ENCODE results near the gene ANKIB1. TPM values are rescaled to one million over a fixed set of nuclear protein-coding genes. Genes with fewer than 3 reads are reported as not detected.

The ANKIB1 gene
- total RNA-seq, 1 experiment from 2014 or later, result 57.2 TPM

DNA sequence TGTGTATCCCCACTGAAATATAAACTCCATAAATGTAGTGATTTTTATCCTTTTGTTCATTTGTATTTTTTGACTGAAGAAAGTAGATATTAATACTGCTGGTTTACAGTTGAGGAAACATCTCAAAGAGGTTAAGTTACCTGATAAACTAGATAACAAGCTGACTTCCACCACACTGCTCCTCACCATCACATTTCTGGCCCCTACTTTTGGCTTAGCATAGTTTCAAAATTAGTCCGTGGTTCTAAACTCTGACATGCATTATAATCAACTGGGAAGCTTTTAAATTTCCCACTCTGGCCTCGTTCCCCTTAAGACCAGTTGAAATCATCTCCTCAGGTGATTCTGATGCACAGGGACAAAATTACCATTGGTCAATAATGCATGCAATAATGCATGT lies 43.5 kb downstream of the ANKIB1 start:
- H3K9me3 ChIP-seq, result no peaks in the 10 kb centered on the region; the same call in 1 of the 2 replicates
- H3K4me3 ChIP-seq (ENCODE audit: low read depth, low read length), result no peak overlapping the region
- H3K27me3 ChIP-seq (replicated peaks; ENCODE audit: control insufficient read depth, insufficient read depth, low read length), result no peaks in the 10 kb centered on the region
- CTCF ChIA-PET, result no interaction called here
- intact Hi-C loops (cut with micrococcal nuclease; ENCODE audit: unreplicated experiment), result no loop called here
- TF ChIP-seq, protein P1, sequence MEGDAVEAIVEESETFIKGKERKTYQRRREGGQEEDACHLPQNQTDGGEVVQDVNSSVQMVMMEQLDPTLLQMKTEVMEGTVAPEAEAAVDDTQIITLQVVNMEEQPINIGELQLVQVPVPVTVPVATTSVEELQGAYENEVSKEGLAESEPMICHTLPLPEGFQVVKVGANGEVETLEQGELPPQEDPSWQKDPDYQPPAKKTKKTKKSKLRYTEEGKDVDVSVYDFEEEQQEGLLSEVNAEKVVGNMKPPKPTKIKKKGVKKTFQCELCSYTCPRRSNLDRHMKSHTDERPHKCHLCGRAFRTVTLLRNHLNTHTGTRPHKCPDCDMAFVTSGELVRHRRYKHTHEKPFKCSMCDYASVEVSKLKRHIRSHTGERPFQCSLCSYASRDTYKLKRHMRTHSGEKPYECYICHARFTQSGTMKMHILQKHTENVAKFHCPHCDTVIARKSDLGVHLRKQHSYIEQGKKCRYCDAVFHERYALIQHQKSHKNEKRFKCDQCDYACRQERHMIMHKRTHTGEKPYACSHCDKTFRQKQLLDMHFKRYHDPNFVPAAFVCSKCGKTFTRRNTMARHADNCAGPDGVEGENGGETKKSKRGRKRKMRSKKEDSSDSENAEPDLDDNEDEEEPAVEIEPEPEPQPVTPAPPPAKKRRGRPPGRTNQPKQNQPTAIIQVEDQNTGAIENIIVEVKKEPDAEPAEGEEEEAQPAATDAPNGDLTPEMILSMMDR (IDR thresholded peaks at IDR 0.05; ENCODE audit: insufficient read depth in 1 of 2, low read depth in 1 of 2, low read length in 1 of 2, severe bottlenecking in 1 of 2, unreplicated experiment in 1 of 2), result no peak
- Mint-ChIP-seq H3K27me3 (ENCODE audit: insufficient read depth, unreplicated experiment) (no peaks in the 10 kb centered on the region), H3K4me1 (ENCODE audit: low read depth, unreplicated experiment) (peaks cover 10% of the 10 kb centered on the region), H3K36me3 (ENCODE audit: insufficient read depth, unreplicated experiment) (peaks cover 6% of the 10 kb centered on the region), H3K4me3 (ENCODE audit: unreplicated experiment) (no peak overlapping the region), H3K9me3 (ENCODE audit: unreplicated experiment) (peaks cover 14% of the 10 kb centered on the region), H3K27ac (ENCODE audit: unreplicated experiment) (no peak overlapping the region)
- H3K4me1 ChIP-seq, result peaks cover 6% of the 10 kb centered on the region; the same call in 1 of the 2 replicates
- H3K36me3 ChIP-seq (ENCODE audit: control insufficient read depth, insufficient read depth, low read length), result no peaks in the 10 kb centered on the region
- no peak for DNase-seq
- POLR2A ChIA-PET, result no interaction called here
- BruUV-seq (replicated peaks), result no TSS peak

DNA sequence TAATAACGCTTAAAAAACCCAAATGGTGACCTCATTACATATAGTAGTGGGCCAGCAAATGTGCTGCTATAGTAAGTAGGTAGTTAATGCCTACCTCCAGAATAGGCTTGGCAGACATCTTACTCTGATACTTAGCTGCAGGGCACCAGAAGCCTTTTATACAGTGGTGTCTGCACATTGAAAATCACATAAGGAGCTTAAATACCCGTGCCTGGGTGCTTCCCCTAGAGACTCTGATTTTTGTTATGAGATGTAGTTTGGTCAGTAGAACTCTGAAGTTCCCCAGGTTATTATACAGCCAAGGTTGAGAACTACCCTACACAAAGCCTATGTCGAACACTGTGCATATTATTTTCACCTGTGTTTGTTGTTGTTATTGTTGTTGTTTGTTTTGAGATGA lies 47.2 kb downstream of the ANKIB1 start:
- peaks cover 10% of the 10 kb centered on the region for H3K4me1 Mint-ChIP-seq (ENCODE audit: low read depth, unreplicated experiment)
- peaks cover 6% of the 10 kb centered on the region; the same call in 1 of the 2 replicates for H3K4me1 ChIP-seq
- intact Hi-C loops (cut with micrococcal nuclease; ENCODE audit: unreplicated experiment), result no loop called here
- no peaks in the 10 kb centered on the region for H3K27me3 Mint-ChIP-seq (ENCODE audit: insufficient read depth, unreplicated experiment)
- no peak for DNase-seq
- no TSS peak for BruUV-seq (replicated peaks)
- H3K27me3 ChIP-seq (replicated peaks; ENCODE audit: control insufficient read depth, insufficient read depth, low read length), result no peaks in the 10 kb centered on the region
- no peaks in the 10 kb centered on the region; the same call in 1 of the 2 replicates for H3K9me3 ChIP-seq
- H3K36me3 Mint-ChIP-seq (ENCODE audit: insufficient read depth, unreplicated experiment), result no peaks in the 10 kb centered on the region
- H3K4me3 ChIP-seq (ENCODE audit: low read depth, low read length), result no peak overlapping the region
- no peak overlapping the region for H3K27ac Mint-ChIP-seq (ENCODE audit: unreplicated experiment)
- ChIA-PET POLR2A (interaction anchor here (0.6 kb wide), 1 partner anchor 1581 kb away, joined by 8 read pairs; no protein-coding TSS in a partner anchor), CTCF (no interaction called here)
- peaks cover 4% of the 10 kb centered on the region for H3K9me3 Mint-ChIP-seq (ENCODE audit: unreplicated experiment)
- no peaks in the 10 kb centered on the region for H3K36me3 ChIP-seq (ENCODE audit: control insufficient read depth, insufficient read depth, low read length)
- TF ChIP-seq, protein P1 (IDR thresholded peaks at IDR 0.05; ENCODE audit: insufficient read depth in 1 of 2, low read depth in 1 of 2, low read length in 1 of 2, severe bottlenecking in 1 of 2, unreplicated experiment in 1 of 2), result no peak
- H3K4me3 Mint-ChIP-seq (ENCODE audit: unreplicated experiment), result no peak overlapping the region

DNA sequence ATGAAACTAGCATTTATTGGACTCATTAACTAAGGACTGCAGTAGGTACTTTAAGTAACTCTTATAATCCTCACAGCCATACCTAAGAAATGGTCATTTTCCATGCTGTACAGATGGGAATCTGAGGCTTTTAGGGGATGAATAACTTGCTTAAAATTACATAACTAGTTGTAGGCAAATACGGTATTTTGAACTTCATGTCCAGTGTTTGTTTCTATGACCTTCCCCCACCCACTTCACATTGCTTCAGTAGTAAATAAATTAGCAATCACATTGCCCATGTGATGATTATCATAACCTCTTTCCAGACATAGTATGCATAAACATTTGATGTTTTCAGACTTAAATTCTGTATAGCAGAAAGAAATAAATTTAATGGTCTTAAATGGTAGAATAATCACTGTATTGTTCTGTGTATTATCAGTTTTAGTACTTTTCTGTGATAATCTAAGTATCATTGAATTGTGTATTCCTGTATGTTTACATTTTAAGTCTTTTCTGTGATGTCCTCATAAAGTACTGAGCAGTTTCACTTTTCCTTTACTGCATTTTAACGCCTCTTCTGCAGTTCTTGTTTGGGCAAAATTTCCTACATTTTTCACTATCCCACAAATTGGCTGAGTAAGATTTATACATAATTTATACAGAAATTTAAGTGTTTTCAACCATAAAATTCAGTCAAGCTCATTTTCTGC lies 48.3 kb downstream of the ANKIB1 start:
- Mint-ChIP-seq H3K27me3 (ENCODE audit: insufficient read depth, unreplicated experiment) (no peaks in the 10 kb centered on the region), H3K36me3 (ENCODE audit: insufficient read depth, unreplicated experiment) (no peaks in the 10 kb centered on the region), H3K4me1 (ENCODE audit: low read depth, unreplicated experiment) (peaks cover 10% of the 10 kb centered on the region), H3K27ac (ENCODE audit: unreplicated experiment) (peak overlapping the region; percentile 14), H3K9me3 (ENCODE audit: unreplicated experiment) (no peaks in the 10 kb centered on the region), H3K4me3 (ENCODE audit: unreplicated experiment) (no peak overlapping the region)
- no peaks in the 10 kb centered on the region; the same call in 1 of the 2 replicates for H3K9me3 ChIP-seq
- no peaks in the 10 kb centered on the region for H3K36me3 ChIP-seq (ENCODE audit: control insufficient read depth, insufficient read depth, low read length)
- no peaks in the 10 kb centered on the region for H3K27me3 ChIP-seq (replicated peaks; ENCODE audit: control insufficient read depth, insufficient read depth, low read length)
- CTCF ChIA-PET, result no interaction called here
- no TSS peak for BruUV-seq (replicated peaks)
- no peak for DNase-seq
- intact Hi-C loops (cut with micrococcal nuclease; ENCODE audit: unreplicated experiment), result no loop called here
- TF ChIP-seq, protein P1 (IDR thresholded peaks at IDR 0.05; ENCODE audit: insufficient read depth in 1 of 2, low read depth in 1 of 2, low read length in 1 of 2, severe bottlenecking in 1 of 2, unreplicated experiment in 1 of 2), result no peak
- no peak overlapping the region for H3K4me3 ChIP-seq (ENCODE audit: low read depth, low read length)
- H3K4me1 ChIP-seq, result peaks cover 6% of the 10 kb centered on the region; the same call in 1 of the 2 replicates
- POLR2A ChIA-PET, result no interaction called here

Measured in Caco-2 (cell line).